HepG2 (cell line): ENCODE measurements around the gene FBXO5. TPM values are rescaled to one million over a fixed set of nuclear protein-coding genes. Genes with fewer than 3 reads are reported as not detected.

Experiments used
- BCL3 ChIP-seq: sonication (generic); formaldehyde crosslinking; IDR thresholded peaks from 2 replicates; pipeline ENCODE4 v1.5.1; 2020; ENCODE audit warnings: mild to moderate bottlenecking, missing genetic modification reagents, moderate library complexity
- CENPBD1 ChIP-seq: sonication (generic); formaldehyde crosslinking; IDR thresholded peaks from 2 replicates; pipeline ENCODE4 v1.8.0; 2022; ENCODE audit warnings: missing genetic modification reagents, low read depth, mild to moderate bottlenecking, borderline replicate concordance
- FOXC1 ChIP-seq: sonication (generic); formaldehyde crosslinking; IDR thresholded peaks from 2 replicates; pipeline ENCODE4 v1.8.0; 2022; ENCODE audit warnings: mild to moderate bottlenecking, missing genetic modification reagents, borderline replicate concordance
- FOXP4 ChIP-seq: sonication (generic); formaldehyde crosslinking; IDR thresholded peaks from 2 replicates; pipeline ENCODE4 v1.4.0; 2020; ENCODE audit warnings: missing genetic modification reagents
- GLMP ChIP-seq: sonication (generic); formaldehyde crosslinking; IDR thresholded peaks from 2 replicates; pipeline ENCODE4 v1.9.0; 2021; ENCODE audit warnings: missing genetic modification reagents, mild to moderate bottlenecking, borderline replicate concordance
- HDAC1 ChIP-seq: sonication (generic); formaldehyde crosslinking; IDR thresholded peaks from 2 replicates; pipeline ENCODE4 v1.5.1; 2020; ENCODE audit warnings: mild to moderate bottlenecking, missing genetic modification reagents
- KAT7 ChIP-seq: IDR thresholded peaks from 2 replicates; pipeline ENCODE4 v1.6.1; 2018; ENCODE audit warnings: borderline replicate concordance, missing compliant biosample characterization
- NCOA1 ChIP-seq: sonication (generic); formaldehyde crosslinking; IDR thresholded peaks from 2 replicates; pipeline ENCODE4 v1.9.0; 2021; ENCODE audit warnings: missing genetic modification reagents
- NR2F2 ChIP-seq: IDR thresholded peaks from 2 replicates; pipeline ENCODE4 v1.6.1; 2012; ENCODE audit warnings: low read depth, inconsistent platforms, borderline replicate concordance
- RCOR2 ChIP-seq: IDR thresholded peaks from 2 replicates; pipeline ENCODE4 v1.6.1; 2016; ENCODE audit warnings: missing biosample characterization, missing genetic modification reagents
- RXRA ChIP-seq: sonication (generic); formaldehyde crosslinking; IDR thresholded peaks from 2 replicates; pipeline ENCODE4 v1.5.1; 2020; ENCODE audit warnings: missing genetic modification reagents
- SIN3A ChIP-seq: IDR thresholded peaks from 2 replicates; pipeline ENCODE4 v1.6.1; 2011; ENCODE audit warnings: low read depth, mild to moderate bottlenecking, control low read depth, low read length, borderline replicate concordance
- TBX2 ChIP-seq: sonication (generic); formaldehyde crosslinking; IDR thresholded peaks from 2 replicates; pipeline ENCODE4 v1.5.0; 2020; ENCODE audit warnings: missing genetic modification reagents, mild to moderate bottlenecking, borderline replicate concordance
- ZBTB20 ChIP-seq: sonication (generic); formaldehyde crosslinking; IDR thresholded peaks from 2 replicates; pipeline ENCODE4 v1.8.1; 2023; ENCODE audit warnings: missing genetic modification reagents, low read depth, mild to moderate bottlenecking, borderline replicate concordance
- ZBTB3 ChIP-seq: sonication (generic); formaldehyde crosslinking; IDR thresholded peaks from 2 replicates; pipeline ENCODE4 v1.4.0; 2020; ENCODE audit warnings: low read depth, mild to moderate bottlenecking, moderate library complexity, missing genetic modification reagents, borderline replicate concordance
- ZMAT3 ChIP-seq: sonication (generic); formaldehyde crosslinking; conservative IDR thresholded peaks from 2 replicates; pipeline ENCODE4 v1.7.0; 2021; ENCODE audit warnings: missing genetic modification reagents
- ZNF101 ChIP-seq: sonication (generic); formaldehyde crosslinking; IDR thresholded peaks from 2 replicates; pipeline ENCODE4 v1.4.0; 2020; ENCODE audit warnings: mild to moderate bottlenecking, low read depth, missing genetic modification reagents, borderline replicate concordance
- ZNF768 ChIP-seq: sonication (generic); formaldehyde crosslinking; IDR thresholded peaks from 2 replicates; pipeline ENCODE4 v1.4.0; 2020; ENCODE audit warnings: missing genetic modification reagents
- ZNF770 ChIP-seq: sonication (generic); formaldehyde crosslinking; IDR thresholded peaks from 2 replicates; pipeline ENCODE4 v1.5.0; 2020; ENCODE audit warnings: mild to moderate bottlenecking, missing genetic modification reagents
- ZSCAN30 ChIP-seq: sonication (generic); formaldehyde crosslinking; IDR thresholded peaks from 2 replicates; pipeline ENCODE4 v1.5.0; 2020; ENCODE audit warnings: mild to moderate bottlenecking, missing genetic modification reagents
- polyA plus RNA-seq, 8 experiments: library from polyadenylated mRNA; depleted of rRNA in 3 of 8; stranded (reverse) in 7 of 8; unstranded in 1 of 8; fragments of >200 nt; fragmentation: Illumina TruSeq in 4 of 8; extraction: Trizol in 4 of 8; gene quantifications; 2 replicates each; pipeline versions ENCODE4 v1.2.1 to v1.2.3, GENCODE V29; 2011 to 2016; ENCODE audit warnings: low read depth in 4 of 8, missing spikeins in 1 of 8, mixed read lengths in 1 of 8; ENCODE audit not compliant: insufficient read depth in 1 of 8
- total RNA-seq, 5 experiments: library from RNA; depleted of rRNA; stranded (reverse); fragments of >200 nt; fragmentation: Illumina TruSeq; extraction: Trizol; gene quantifications; 2 replicates each; pipeline ENCODE4 v1.2.3, GENCODE V29; 2016; ENCODE audit warnings: low read depth in 1 of 5

Gene FBXO5
- total and polyA plus RNA-seq, 2 of the 13 experiments (the other 11 are each of a cell fraction or from before 2014, with no cell fraction given), result 15.8 to 41.5 TPM

- TF ChIP-seq NR2F2 (no peak), CENPBD1 (CRISPR knock-in tag) (0 out of 2 replicates have a peak, but pooled peaks have one; percentile 72), KAT7 (peak; percentile 83), RXRA (CRISPR knock-in tag) (0 out of 2 replicates have a peak, but pooled peaks have one; percentile 43), FOXC1 (CRISPR knock-in tag) (peak; percentile 30; the same call in 1 of the 2 replicates), TBX2 (CRISPR knock-in tag) (peak; percentile 89), HDAC1 (CRISPR knock-in tag) (peak; percentile 100), GLMP (CRISPR knock-in tag) (no peak), ZNF101 (peak; percentile 62; the same call in 1 of the 2 replicates), NCOA1 (CRISPR knock-in tag) (no peak; the same call in 1 of the 2 replicates), ZBTB3 (CRISPR knock-in tag) (0 out of 2 replicates have a peak, but pooled peaks have one; percentile 69), BCL3 (CRISPR knock-in tag) (0 out of 2 replicates have a peak, but pooled peaks have one; percentile 83), ZBTB20 (peak; percentile 29; the same call in 1 of the 2 replicates), SIN3A (peak; percentile 99), ZNF770 (CRISPR knock-in tag) (peak; percentile 84; the same call in 1 of the 2 replicates), ZNF768 (CRISPR knock-in tag) (peak; percentile 57; the same call in 1 of the 2 replicates), FOXP4 (CRISPR knock-in tag) (0 out of 2 replicates have a peak, but pooled peaks have one; percentile 28), ZMAT3 (0 out of 2 replicates have a peak, but pooled peaks have one; percentile 21), RCOR2 (CRISPR knock-in tag) (peak; percentile 12; the same call in 1 of the 2 replicates), ZSCAN30 (peak; percentile 95)
Measured at GRCh38 chr6:152982904-152983636, at the start of gene FBXO5 (continued).
